Aorta (tissue), 5 donors: ENCODE data around the gene ADGRL3. TPM values are rescaled to one million over a fixed set of nuclear protein-coding genes. Genes with fewer than 3 reads are reported as not detected.
"Not testable (repeated sequence)": the region's sequence is repeated elsewhere in the genome, so short reads cannot be mapped to it uniquely, and the experiment has no call there.

ENCODE experiments used
- ATAC-seq: fragments of 200-7000 bp; cut with Tn5 transposase; one replicate; pipeline ENCODE4 v1.9.1; 2022; ENCODE audit warnings: moderate library complexity; ENCODE audit not compliant: low FRiP score
- DNase-seq, 2 donors: peaks; one replicate each; pipeline ENCODE4 v3.0.0-alpha.2; 2020
- H3K27ac ChIP-seq, 2 donors: one replicate each; pipeline ENCODE4 v1.5.1; 2013; ENCODE audit warnings: low read length in 2 of 2, mild to moderate bottlenecking in 2 of 2, moderate library complexity in 2 of 2, control low read depth in 1 of 2, inconsistent platforms in 1 of 2, low read depth in 1 of 2
- H3K27me3 ChIP-seq, 2 donors: one replicate each; pipeline ENCODE4 v1.6.1; 2013; ENCODE audit warnings: control low read depth in 1 of 2, low read length in 1 of 2, mild to moderate bottlenecking in 1 of 2, moderate library complexity in 1 of 2; ENCODE audit not compliant: insufficient read depth in 2 of 2, control insufficient read depth in 1 of 2
- H3K36me3 ChIP-seq, 2 donors: one replicate each; pipeline ENCODE4 v1.6.1; 2013; ENCODE audit warnings: control low read depth in 1 of 2, low read length in 1 of 2, mild to moderate bottlenecking in 1 of 2; ENCODE audit not compliant: insufficient read depth in 2 of 2, control insufficient read depth in 1 of 2
- H3K4me1 ChIP-seq, 2 donors: one replicate each; pipeline ENCODE4 v1.6.1; 2013; ENCODE audit warnings: low read length in 2 of 2, control low read depth in 1 of 2, mild to moderate bottlenecking in 1 of 2, moderate library complexity in 1 of 2; ENCODE audit not compliant: insufficient read depth in 2 of 2, control insufficient read depth in 1 of 2
- H3K4me3 ChIP-seq, 2 donors: one replicate each; pipeline ENCODE4 v1.5.1; 2013; ENCODE audit warnings: low read length in 2 of 2, control low read depth in 1 of 2, mild to moderate bottlenecking in 1 of 2
- H3K9me3 ChIP-seq: one replicate; pipeline ENCODE4 v1.6.1; 2013; ENCODE audit warnings: mild to moderate bottlenecking, low read length; ENCODE audit not compliant: control insufficient read depth
- WGBS, 2 donors: extraction: QIAGEN DNeasy Blood & Tissue Kit; methylation state at CpG; one replicate each; pipeline ENCODE4 v1.1.7; 2013; 5-methylcytosine and 5-hydroxymethylcytosine counted together
- intact Hi-C, 2 donors: fragments of 100-400 bp; cut with DNase I; formaldehyde crosslinking; loops; one replicate each; pipeline versions ENCODE4 v1.14.2 to v1.15.0; 2022
- polyA plus RNA-seq, 2 donors: library from polyadenylated mRNA; stranded (reverse); fragments of 200-250 nt; gene quantifications; one replicate each; pipeline ENCODE4 v1.2.3, GENCODE V29; 2013
- total RNA-seq, 2 donors: library from RNA; stranded (reverse); fragmentation: NEBNext Ultra II Directional; extraction: Animal tissue kit (Norgen Biotek cat#: 25700); gene quantifications; one replicate each; pipeline ENCODE4 v1.2.1, GENCODE V29; 2021
- donor health status: healthy with polysubstance abuse.
- donor health status: Bipolar disorder and iron deficiency.
- donor health status: DM: no; HTN: no; CAD: no.
- donor health status: DM: no; HTN: no; CAD: no.
- donor health status: DM: yes; HTN: yes; CAD: no.

The ADGRL3 gene
- total and polyA plus RNA-seq, 4 donors, result 1.8 to 110 (median 20.7) TPM

DNA sequence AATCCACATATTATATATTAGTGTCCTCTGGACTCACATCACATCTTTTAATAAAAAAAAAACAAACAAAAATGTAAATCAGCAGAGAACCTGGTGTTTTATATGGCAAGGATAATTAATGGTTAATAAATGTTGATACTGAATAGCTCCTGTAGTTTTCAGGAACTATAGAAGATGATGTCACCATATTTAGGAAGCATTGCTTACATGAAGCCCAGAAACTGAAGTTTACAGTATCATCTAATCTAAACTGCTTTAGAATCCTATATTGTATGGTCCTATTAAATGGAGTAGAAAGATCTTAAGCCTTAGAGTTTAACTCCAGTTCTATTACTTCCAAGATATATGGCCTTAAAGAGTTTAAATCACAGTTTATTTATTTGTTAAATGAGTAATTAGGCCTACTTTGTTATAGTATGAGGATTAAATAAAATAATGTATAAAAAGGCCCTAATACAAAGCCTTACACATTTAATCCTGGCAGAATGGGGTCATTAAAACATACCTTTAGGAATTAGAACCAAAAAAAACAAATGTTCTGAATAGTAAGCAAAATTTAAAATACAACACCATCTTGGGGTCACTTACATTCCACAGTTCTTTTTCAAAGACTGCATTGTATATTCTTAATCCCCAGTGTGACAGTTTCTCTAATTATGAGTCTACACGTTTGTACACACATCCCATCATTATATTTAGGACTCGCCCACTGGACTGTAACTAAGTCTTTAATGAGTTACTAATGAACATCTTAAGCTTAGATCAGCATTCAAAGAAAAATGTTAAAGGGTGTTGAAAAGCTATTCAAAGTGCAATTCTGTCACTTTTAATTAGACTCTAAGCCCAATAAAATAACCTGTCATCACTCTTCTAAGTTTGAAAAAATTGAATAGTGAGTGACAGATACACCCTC is 305.9 kb downstream of the ADGRL3 start:
- Histone ChIP-seq H3K36me3 (no peaks in the 10 kb centered on the region), H3K27ac (no peak overlapping the region), H3K9me3 (no peaks in the 10 kb centered on the region), H3K27me3 (no peaks in the 10 kb centered on the region), H3K4me3 (no peak overlapping the region), H3K4me1 (peaks cover 0 to 3% of the 10 kb centered on the region in 2 donors)
- DNase-seq, result no peak
- intact Hi-C loops, result no loop called here
- no peak for ATAC-seq
- WGBS, 2 donors, result 88 to 95% methylated on average over 2 of the region's 2 CpGs

DNA sequence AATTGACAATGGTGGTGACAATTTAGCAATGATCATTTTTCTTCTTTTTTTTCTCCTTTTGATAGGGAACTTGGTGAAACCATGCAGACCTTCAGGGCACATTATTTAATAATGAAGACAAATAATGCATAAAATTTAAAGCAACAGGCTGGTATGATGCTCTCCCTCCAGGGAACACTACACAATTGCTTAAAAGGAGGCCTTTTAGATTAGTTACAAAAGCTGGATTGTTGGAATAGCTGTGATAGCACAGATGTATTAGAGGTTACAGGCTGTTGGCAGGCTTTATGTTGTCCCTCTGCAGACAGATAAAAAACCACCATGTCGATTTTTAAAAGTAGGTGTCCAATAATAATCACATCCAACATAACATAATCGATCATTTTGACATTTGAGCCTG is 307.0 kb downstream of the ADGRL3 start:
- ATAC-seq, result no peak
- 42 to 43% methylated on average over 2 of the region's 2 CpGs for WGBS, 2 donors
- H3K27ac ChIP-seq, result no peak overlapping the region

DNA sequence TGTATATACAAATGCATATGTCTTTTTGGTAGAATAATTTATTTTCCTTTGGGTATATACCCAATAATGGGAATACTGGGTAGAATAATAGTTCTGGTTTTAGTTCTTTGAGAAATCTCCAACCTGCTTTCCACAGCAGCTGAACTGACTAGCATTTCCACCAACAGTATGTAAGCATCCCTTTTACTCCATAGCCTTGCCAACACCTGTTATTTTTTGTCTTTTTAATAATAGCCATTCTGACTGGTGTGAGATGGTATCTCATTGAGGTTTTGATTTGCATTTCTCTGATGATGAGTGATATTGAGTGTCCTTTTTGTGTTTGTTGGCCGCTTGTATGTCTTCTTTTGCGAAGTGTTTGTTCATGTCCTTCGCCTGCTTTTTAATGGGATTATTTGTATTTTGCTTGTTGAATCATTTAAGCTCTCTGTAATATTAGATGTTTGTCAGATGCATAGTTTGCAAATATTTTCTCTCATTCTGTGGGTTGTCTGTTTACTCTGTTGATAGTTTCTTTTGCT is 309.7 kb downstream of the ADGRL3 start:
- intact Hi-C loops, DNase-seq, H3K4me3 ChIP-seq, H3K27me3 ChIP-seq, ATAC-seq, H3K9me3 ChIP-seq, H3K4me1 ChIP-seq, H3K36me3 ChIP-seq, H3K27ac ChIP-seq: not testable (repeated sequence)
- WGBS, 2 donors, result 98 to 100% methylated on average over 3 of the region's 3 CpGs

More for the DNA sequence above, 307.0 kb downstream of the ADGRL3 start:
- H3K9me3 ChIP-seq, result no peaks in the 10 kb centered on the region
- H3K4me3 ChIP-seq, result no peak overlapping the region
- no peaks in the 10 kb centered on the region for H3K36me3 ChIP-seq
- DNase-seq, result no peak
- H3K4me1 ChIP-seq, result peaks cover 0 to 3% of the 10 kb centered on the region in 2 donors
- no peaks in the 10 kb centered on the region for H3K27me3 ChIP-seq
- intact Hi-C loops, result no loop called here

DNA sequence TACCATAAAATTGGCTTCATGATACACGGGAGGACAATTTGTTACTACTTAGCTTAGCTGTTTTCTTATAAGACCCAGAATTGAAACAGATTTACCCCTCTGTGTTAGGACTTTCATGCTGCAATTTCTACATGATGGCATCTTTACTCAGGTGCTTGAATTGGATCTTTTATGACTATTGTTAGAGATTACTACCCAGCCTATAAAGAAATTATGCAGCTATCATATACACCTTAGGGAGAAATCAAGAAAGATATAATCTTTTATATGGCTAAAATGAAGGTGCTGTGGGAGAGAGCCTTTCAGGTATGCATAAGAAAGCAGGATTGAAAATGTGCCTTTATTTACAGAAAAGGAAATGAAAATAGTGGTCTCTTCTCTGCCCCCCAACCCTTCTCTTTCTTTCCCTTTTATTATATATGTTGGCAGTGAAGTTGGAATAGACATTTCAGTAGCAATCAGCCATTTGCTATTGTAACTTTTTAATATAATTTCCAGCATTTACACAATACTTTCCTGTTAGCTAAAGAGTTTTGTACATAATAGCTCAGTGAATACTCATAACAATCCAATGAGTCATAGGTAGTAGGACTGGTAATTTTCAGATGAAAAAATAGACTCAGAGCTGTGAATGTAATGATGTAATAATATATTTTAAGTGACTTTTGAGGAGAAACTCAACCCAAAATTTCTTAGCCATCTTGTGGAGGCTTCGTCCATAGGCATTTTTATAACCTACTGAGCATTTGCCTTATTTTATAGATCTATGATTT is 311.8 kb downstream of the ADGRL3 start:
- intact Hi-C loops, result no loop called here
- WGBS, 2 donors, result 43 to 47% methylated on average over 2 of the region's 2 CpGs
- Histone ChIP-seq H3K27ac (no peak overlapping the region), H3K27me3 (no peaks in the 10 kb centered on the region), H3K36me3 (no peaks in the 10 kb centered on the region), H3K4me1 (peaks cover 0 to 3% of the 10 kb centered on the region in 2 donors), H3K4me3 (no peak overlapping the region), H3K9me3 (no peaks in the 10 kb centered on the region)
- ATAC-seq (peak; percentile 82), DNase-seq (no peak)

DNA sequence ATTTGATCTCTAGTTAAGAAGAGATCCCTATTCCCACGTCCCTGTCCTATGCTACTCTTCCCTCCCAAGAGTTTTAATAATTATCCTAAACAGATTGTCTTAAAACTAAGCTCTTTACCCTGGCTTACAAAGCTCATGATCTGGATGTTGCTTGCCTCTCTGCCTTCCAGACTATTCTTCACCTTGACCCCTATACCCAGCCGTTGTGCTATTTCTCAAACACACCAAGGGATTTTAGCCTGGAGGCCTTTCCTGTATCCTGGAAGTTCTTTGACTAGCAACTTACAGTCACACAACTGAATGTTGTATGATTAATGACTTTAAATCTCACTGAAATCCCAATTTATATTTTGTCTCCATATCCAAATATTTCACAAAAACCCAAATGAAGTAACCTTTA is 314.9 kb downstream of the ADGRL3 start:
- ATAC-seq, result no peak
- H3K36me3 ChIP-seq, result no peaks in the 10 kb centered on the region
- no peak overlapping the region for H3K27ac ChIP-seq
- 46 to 62% methylated on average over 2 of the region's 2 CpGs for WGBS, 2 donors
- H3K9me3 ChIP-seq, result no peaks in the 10 kb centered on the region
- no peaks in the 10 kb centered on the region for H3K27me3 ChIP-seq
- H3K4me3 ChIP-seq, result no peak overlapping the region
- peaks cover 0 to under 1% of the 10 kb centered on the region in 2 donors for H3K4me1 ChIP-seq
- DNase-seq, result no peak
- intact Hi-C loops, result no loop called here

DNA sequence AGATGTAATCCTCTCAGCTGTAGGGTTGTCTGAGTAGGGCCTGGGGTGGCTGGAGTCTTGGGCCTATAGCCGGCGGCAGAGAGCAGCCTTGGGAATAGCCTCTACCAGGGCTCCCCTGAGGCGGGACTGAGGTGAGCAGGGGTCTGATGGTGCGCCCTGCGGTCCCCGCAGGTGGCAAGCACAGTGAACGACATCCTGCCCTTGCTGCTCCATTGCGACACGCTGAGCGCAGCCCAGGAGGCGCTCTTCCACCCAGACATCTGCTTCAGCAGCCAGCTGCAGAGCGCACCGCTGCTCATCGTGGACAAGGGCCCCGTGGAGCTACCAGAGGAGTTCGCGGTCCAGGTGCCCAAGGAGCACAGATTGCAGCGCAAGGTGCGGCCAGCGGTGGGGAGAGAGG is 317.0 kb downstream of the ADGRL3 start:
- WGBS, 2 donors, result 81% methylated on average over 20 of the region's 20 CpGs
- H3K36me3 ChIP-seq, result no peaks in the 10 kb centered on the region
- ATAC-seq, result peak; percentile 29
- H3K4me3 ChIP-seq, result no peak overlapping the region
- no peaks in the 10 kb centered on the region for H3K9me3 ChIP-seq
- H3K27ac ChIP-seq, result no peak overlapping the region
- intact Hi-C loops, result no loop called here
- no peaks in the 10 kb centered on the region for H3K27me3 ChIP-seq
- peaks cover 3 to 4% of the 10 kb centered on the region in 2 donors for H3K4me1 ChIP-seq
- peak in 1 of 2 donors; percentile 73 for DNase-seq

DNA sequence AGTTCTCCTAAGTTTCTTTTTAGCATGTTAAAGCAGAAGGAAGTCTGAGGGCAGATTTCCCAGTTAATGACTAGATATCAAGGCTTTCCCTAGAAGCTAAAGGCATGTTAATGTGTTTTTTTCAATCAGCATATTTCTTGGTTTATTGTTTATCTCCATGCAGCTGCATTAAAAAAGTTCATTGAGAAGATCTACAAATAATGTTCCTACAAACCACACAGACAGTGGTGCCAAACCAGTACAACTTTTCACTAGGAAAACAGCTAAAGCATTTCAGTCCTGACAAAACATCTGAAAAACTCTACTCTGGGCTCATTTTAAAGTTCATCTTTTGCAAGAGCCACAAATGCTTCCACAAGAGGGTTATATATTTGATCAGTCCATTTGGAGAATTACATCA is 320.0 kb downstream of the ADGRL3 start:
- Histone ChIP-seq H3K9me3 (no peaks in the 10 kb centered on the region), H3K4me3 (no peak overlapping the region), H3K27me3 (no peaks in the 10 kb centered on the region), H3K36me3 (no peaks in the 10 kb centered on the region), H3K4me1 (peaks cover 3 to 6% of the 10 kb centered on the region in 2 donors), H3K27ac (no peak overlapping the region)
- intact Hi-C loops, result no loop called here
- no peak for DNase-seq
- no peak for ATAC-seq

DNA sequence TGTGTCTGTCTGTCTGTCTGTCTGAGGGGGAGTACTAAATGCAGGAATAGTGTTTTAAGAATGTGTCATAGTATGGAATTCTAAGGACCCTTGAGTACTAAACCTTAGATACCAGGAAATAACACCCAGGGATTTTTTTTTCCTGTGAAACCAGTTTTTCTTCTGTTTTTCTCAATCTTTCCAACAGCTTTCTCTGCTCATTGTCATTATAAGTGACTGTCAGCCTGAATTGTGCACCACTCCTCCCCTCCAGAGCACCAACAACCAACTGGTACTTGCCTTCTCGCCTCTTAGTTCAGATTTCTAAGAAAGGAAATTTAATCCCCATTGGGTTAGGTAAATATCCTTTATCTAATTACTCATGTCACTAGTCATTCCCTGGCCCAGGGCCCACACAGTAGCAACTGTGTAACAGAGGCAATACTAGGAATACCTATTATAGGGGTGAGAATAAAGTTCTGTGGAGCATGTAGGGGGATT is 320.6 kb downstream of the ADGRL3 start:
- ATAC-seq, result no peak
- intact Hi-C loops, result no loop called here
- 82 to 83% methylated on average over 1 of the region's 1 CpG for WGBS, 2 donors

More for the DNA sequence above, 320.6 kb downstream of the ADGRL3 start:
- Histone ChIP-seq H3K27me3 (no peaks in the 10 kb centered on the region), H3K4me1 (peaks cover 3 to 6% of the 10 kb centered on the region in 2 donors), H3K27ac (no peak overlapping the region), H3K36me3 (no peaks in the 10 kb centered on the region), H3K4me3 (no peak overlapping the region), H3K9me3 (no peaks in the 10 kb centered on the region)
- no peak for DNase-seq
